ACC112 (cell line): Measurements from ENCODE around the gene ATG10.
"Not testable (repeated sequence)": the region's sequence is repeated elsewhere in the genome, so short reads cannot be mapped to it uniquely, and the experiment has no call there.

Experiments
- H2AFZ ChIP-seq: fragments of 200-600 bp; sonication (generic); one replicate; pipeline ENCODE4 v1.6.0; 2017; ENCODE audit warnings: antibody characterized with exemption, low read length; ENCODE audit not compliant: unreplicated experiment
- H3K27ac ChIP-seq: fragments of 200-600 bp; sonication (generic); 2 replicates; pipeline ENCODE4 v1.5.1; 2014; ENCODE audit warnings: low read depth, mild to moderate bottlenecking, antibody characterized with exemption, low read length, moderate library complexity
- H3K27me3 ChIP-seq: fragments of 200-600 bp; sonication (generic); 2 replicates; pipeline ENCODE4 v1.6.1; 2014; ENCODE audit warnings: mild to moderate bottlenecking, antibody characterized with exemption, low read length, moderate library complexity, mixed read lengths; ENCODE audit not compliant: insufficient read depth
- H3K36me3 ChIP-seq: fragments of 200-600 bp; sonication (generic); 2 replicates; pipeline ENCODE4 v1.6.1; 2016; ENCODE audit warnings: mild to moderate bottlenecking, antibody characterized with exemption, low read length, moderate library complexity, mixed read lengths; ENCODE audit not compliant: insufficient read depth
- H3K4me1 ChIP-seq: fragments of 200-600 bp; sonication (generic); one replicate; pipeline ENCODE4 v1.6.1; 2016; ENCODE audit warnings: low read length, mixed read lengths; ENCODE audit not compliant: insufficient read depth, unreplicated experiment, control insufficient read depth
- H3K4me3 ChIP-seq: fragments of 200-600 bp; sonication (generic); 2 replicates; pipeline ENCODE4 v1.5.1; 2014; ENCODE audit warnings: mild to moderate bottlenecking, low read depth, low read length
- H3K79me2 ChIP-seq: fragments of 200-600 bp; sonication (generic); one replicate; pipeline ENCODE4 v1.6.0; 2016; ENCODE audit warnings: low read length; ENCODE audit not compliant: control insufficient read depth, unreplicated experiment, insufficient read depth

ATG10 gene

GRCh38 chr5:82257729-82258128 is 285.9 kb downstream of the ATG10 start:
- no peaks in the 10 kb centered on the region for H3K27me3 ChIP-seq
- H3K4me1 ChIP-seq: no peaks in the 10 kb centered on the region
- H2AFZ ChIP-seq: no peak overlapping the region
- H3K79me2 ChIP-seq: no peaks in the 10 kb centered on the region
- H3K27ac ChIP-seq: no peak overlapping the region
- no peaks in the 10 kb centered on the region for H3K36me3 ChIP-seq
- H3K4me3 ChIP-seq: no peak overlapping the region

GRCh38 chr5:82259172-82259800 is 287.5 kb downstream of the ATG10 start:
- H3K4me3 ChIP-seq: no peak overlapping the region
- no peak overlapping the region for H3K27ac ChIP-seq
- no peak overlapping the region for H2AFZ ChIP-seq
- no peaks in the 10 kb centered on the region for H3K79me2 ChIP-seq
- H3K36me3 ChIP-seq: no peaks in the 10 kb centered on the region
- no peaks in the 10 kb centered on the region for H3K4me1 ChIP-seq
- H3K27me3 ChIP-seq: no peaks in the 10 kb centered on the region

GRCh38 chr5:82265047-82265446 is 293.2 kb downstream of the ATG10 start:
- no peak overlapping the region for H3K4me3 ChIP-seq
- no peak overlapping the region for H2AFZ ChIP-seq
- no peaks in the 10 kb centered on the region for H3K4me1 ChIP-seq
- peaks cover 2% of the 10 kb centered on the region for H3K36me3 ChIP-seq
- H3K27me3 ChIP-seq: no peaks in the 10 kb centered on the region
- H3K27ac ChIP-seq: no peak overlapping the region
- no peaks in the 10 kb centered on the region for H3K79me2 ChIP-seq

DNA sequence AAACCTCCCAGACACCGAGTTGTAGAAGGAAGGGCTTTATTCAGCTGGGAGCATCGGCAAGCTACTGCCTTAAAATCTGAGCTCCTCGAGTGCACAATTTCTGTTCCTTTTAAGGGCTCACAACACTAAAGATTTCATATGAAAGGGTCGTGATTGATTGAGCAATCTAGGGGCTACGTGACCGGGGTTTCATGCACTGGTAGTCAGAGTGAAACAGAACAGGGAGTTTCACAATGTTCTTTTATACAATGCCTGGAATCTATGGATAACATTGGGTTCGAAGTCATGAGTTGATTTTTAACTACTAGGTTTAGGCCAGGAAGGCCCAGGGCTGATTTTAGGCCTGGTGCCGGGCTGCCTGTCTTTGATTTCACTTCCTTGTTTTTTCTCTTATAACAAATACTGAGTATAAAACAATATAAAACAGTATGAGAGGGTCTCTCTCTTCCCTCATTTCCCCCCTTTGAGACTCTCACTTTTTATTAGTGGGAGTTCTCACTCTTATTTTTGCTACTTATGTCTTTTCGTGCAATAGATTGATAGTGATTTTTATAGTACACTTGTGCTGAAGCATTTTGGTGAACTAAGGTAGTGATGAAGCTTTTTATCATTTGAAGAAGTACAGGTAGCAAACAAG is 295.6 kb downstream of the ATG10 start:
- H2AFZ ChIP-seq, H3K4me3 ChIP-seq, H3K27me3 ChIP-seq, H3K27ac ChIP-seq, H3K36me3 ChIP-seq, H3K79me2 ChIP-seq, H3K4me1 ChIP-seq: not testable (repeated sequence)

DNA sequence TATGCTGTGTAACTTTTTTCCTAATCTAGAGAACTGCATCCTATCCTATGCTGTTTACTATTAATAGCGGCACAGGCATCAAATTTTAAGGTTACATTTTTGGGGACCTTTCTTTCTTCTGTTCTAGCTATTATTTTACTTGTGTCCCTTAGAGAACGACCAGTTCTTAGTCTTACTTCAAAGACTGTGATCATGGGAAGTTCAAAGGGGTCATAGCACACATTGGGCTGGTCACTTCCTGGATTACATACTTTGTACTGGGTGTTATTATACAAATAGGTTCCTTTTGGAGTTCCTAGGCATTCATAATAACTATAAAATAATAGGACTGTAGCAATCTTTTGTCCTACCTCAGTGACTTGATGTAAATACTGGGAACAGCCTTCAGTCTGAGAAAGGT is 297.5 kb downstream of the ATG10 start:
- not testable (repeated sequence) for H3K27me3 ChIP-seq, H2AFZ ChIP-seq

DNA sequence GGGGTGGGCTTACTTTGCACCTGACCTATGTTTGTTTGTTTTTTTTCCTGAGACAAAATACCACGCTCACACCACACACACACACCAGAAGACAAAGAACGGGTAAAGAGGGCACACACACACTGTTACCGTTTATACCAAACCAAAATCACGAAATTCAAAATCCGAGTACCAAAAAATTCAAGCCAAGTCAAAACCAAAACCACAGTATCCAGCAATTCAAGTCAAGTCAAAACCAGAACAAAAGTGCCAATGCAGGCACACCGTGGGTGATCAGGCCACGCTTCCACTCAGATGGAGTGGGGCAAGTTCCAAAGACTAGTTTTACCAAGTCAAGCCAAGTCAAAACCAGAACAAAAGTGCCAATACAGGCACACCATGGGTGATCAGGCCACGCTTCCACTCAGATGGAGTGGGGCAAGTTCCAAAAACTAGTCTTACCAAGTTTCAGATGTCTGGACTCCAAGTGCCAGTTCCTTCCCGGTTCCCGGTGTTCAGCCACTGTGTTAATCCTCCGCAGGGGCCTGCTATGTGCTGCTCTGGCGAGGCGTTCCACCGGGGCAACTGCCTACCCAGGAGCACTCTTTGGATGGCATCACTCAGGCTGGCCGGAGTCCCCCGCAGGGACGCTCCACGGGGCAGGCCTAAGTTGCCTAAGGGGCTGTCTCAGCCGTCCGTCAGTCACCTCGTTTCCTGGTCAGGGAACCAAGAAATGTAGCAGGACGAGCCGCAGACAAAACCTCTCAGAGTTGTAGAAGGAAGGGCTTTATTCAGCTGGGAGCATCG is 300.9 kb downstream of the ATG10 start:
- Histone ChIP-seq H3K79me2 (peaks cover 26% of the 10 kb centered on the region), H3K36me3 (peaks cover 33% of the 10 kb centered on the region)
- H3K27me3 ChIP-seq, H3K4me1 ChIP-seq, H3K27ac ChIP-seq, H2AFZ ChIP-seq, H3K4me3 ChIP-seq: not testable (repeated sequence)

More for the DNA sequence above, 297.5 kb downstream of the ATG10 start:
- not testable (repeated sequence) for H3K79me2 ChIP-seq, H3K27ac ChIP-seq, H3K4me3 ChIP-seq, H3K36me3 ChIP-seq, H3K4me1 ChIP-seq

DNA sequence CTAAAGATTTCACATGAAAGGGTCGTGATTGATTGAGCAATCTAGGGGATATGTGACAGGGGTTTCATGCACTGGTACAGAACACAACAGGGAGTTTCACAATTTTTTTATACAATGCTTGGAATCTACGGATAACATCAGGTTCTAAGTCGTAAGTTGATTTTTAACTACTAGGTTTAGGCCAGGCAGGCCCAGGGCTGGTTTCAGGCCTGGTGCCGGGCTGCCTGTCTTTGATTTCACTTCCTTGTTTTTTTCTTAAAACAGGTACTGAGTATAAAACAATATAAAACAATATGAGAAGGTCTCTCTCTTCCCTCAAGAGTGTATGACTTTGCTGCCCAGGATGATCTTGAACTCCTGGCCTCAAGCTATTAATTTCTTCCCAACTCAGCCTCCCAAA is 301.6 kb downstream of the ATG10 start:
- H3K79me2 ChIP-seq: peaks cover 32% of the 10 kb centered on the region
- not testable (repeated sequence) for H3K4me3 ChIP-seq, H3K4me1 ChIP-seq, H3K27me3 ChIP-seq, H2AFZ ChIP-seq, H3K27ac ChIP-seq
- peaks cover 31% of the 10 kb centered on the region for H3K36me3 ChIP-seq

- no peak overlapping the region for H3K4me3 ChIP-seq
- H3K79me2 ChIP-seq: peaks cover 34% of the 10 kb centered on the region
- H3K27me3 ChIP-seq: no peaks in the 10 kb centered on the region
- H2AFZ ChIP-seq: no peak overlapping the region
- H3K27ac ChIP-seq: no peak overlapping the region
- peaks cover 31% of the 10 kb centered on the region for H3K36me3 ChIP-seq
- peaks cover 12% of the 10 kb centered on the region for H3K4me1 ChIP-seq
Measured at GRCh38 chr5:82274343-82275211, 302.8 kb downstream of the ATG10 start.

GRCh38 chr5:82275216-82275664 is 303.4 kb downstream of the ATG10 start:
- H3K4me3 ChIP-seq: no peak overlapping the region
- H3K27me3 ChIP-seq: no peaks in the 10 kb centered on the region
- H3K36me3 ChIP-seq: peaks cover 31% of the 10 kb centered on the region
- no peak overlapping the region for H2AFZ ChIP-seq
- H3K27ac ChIP-seq: no peak overlapping the region
- H3K4me1 ChIP-seq: peaks cover 17% of the 10 kb centered on the region
- peaks cover 37% of the 10 kb centered on the region for H3K79me2 ChIP-seq

GRCh38 chr5:82276800-82277612 is 305.2 kb downstream of the ATG10 start:
- Histone ChIP-seq H3K79me2 (peaks cover 37% of the 10 kb centered on the region), H3K27me3 (no peaks in the 10 kb centered on the region), H3K36me3 (peaks cover 31% of the 10 kb centered on the region), H3K4me1 (peaks cover 17% of the 10 kb centered on the region), H3K27ac (peak overlapping the region; percentile 67), H3K4me3 (peak overlapping the region; percentile 100), H2AFZ (no peak overlapping the region)
